Measurements from ENCODE around the gene UPK1A. TPM values are rescaled to one million over a fixed set of nuclear protein-coding genes. Genes with fewer than 3 reads are reported as not detected.

UPK1A gene
- total and polyA plus RNA-seq, 9 of the 15 experiments (the other 6 are each of a cell fraction or from before 2014, with no cell fraction given) = 0.06 to 0.13 TPM; not detected in 7

- TF ChIP-seq CBFB (CRISPR knock-in tag; IDR thresholded peaks at IDR 0.05) = no peak
- no peak for TF ChIP-seq CBX2 (IDR thresholded peaks at IDR 0.05; ENCODE audit: insufficient read depth, low read length, poor library complexity, severe bottlenecking)
- no peak for TF ChIP-seq TEAD4 (IDR thresholded peaks at IDR 0.05; ENCODE audit: low read length)
- TF ChIP-seq TEAD4 (CRISPR knock-in tag; IDR thresholded peaks at IDR 0.05; ENCODE audit: borderline replicate concordance) = no peak
- TF ChIP-seq YY1 (IDR thresholded peaks at IDR 0.05; ENCODE audit: borderline replicate concordance in 1 of 3, control insufficient read depth in 1 of 3, extremely low read depth in 1 of 3, insufficient read depth in 3 of 3, insufficient read length in 1 of 3, insufficient replicate concordance in 2 of 3, low read depth in 1 of 3, low read length in 2 of 3) = no peak
- no peak for TF ChIP-seq CLOCK (CRISPR knock-in tag; IDR thresholded peaks at IDR 0.05; ENCODE audit: borderline replicate concordance)
- TF ChIP-seq DDX20 (tag; IDR thresholded peaks at IDR 0.05; ENCODE audit: low read depth) = no peak
- no peak for TF ChIP-seq SREBF2 (CRISPR knock-in tag; IDR thresholded peaks at IDR 0.05)
- no peak for TF ChIP-seq HDAC6 (IDR thresholded peaks at IDR 0.05; ENCODE audit: low read depth, low read length)
- no peak for TF ChIP-seq SIN3B (IDR thresholded peaks at IDR 0.05; ENCODE audit: low read depth)
- TF ChIP-seq, protein P1, sequence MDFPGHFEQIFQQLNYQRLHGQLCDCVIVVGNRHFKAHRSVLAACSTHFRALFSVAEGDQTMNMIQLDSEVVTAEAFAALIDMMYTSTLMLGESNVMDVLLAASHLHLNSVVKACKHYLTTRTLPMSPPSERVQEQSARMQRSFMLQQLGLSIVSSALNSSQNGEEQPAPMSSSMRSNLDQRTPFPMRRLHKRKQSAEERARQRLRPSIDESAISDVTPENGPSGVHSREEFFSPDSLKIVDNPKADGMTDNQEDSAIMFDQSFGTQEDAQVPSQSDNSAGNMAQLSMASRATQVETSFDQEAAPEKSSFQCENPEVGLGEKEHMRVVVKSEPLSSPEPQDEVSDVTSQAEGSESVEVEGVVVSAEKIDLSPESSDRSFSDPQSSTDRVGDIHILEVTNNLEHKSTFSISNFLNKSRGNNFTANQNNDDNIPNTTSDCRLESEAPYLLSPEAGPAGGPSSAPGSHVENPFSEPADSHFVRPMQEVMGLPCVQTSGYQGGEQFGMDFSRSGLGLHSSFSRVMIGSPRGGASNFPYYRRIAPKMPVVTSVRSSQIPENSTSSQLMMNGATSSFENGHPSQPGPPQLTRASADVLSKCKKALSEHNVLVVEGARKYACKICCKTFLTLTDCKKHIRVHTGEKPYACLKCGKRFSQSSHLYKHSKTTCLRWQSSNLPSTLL (IDR thresholded peaks at IDR 0.05) = no peak
- TF ChIP-seq ERF (CRISPR knock-in tag; IDR thresholded peaks at IDR 0.05) = no peak
- no peak for TF ChIP-seq ZNF280B (CRISPR knock-in tag; IDR thresholded peaks at IDR 0.05)
- no peak for TF ChIP-seq ZFPM2 (CRISPR knock-in tag; IDR thresholded peaks at IDR 0.05)
- no peak for TF ChIP-seq ZNF232 (CRISPR knock-in tag; IDR thresholded peaks at IDR 0.05)
- TF ChIP-seq LCOR (CRISPR knock-in tag; IDR thresholded peaks at IDR 0.05) = no peak
- no peak for TF ChIP-seq PCBP1 (IDR thresholded peaks at IDR 0.05; ENCODE audit: low read depth, low read length, poor library complexity, severe bottlenecking)
- TF ChIP-seq CHD2 (IDR thresholded peaks at IDR 0.05; ENCODE audit: low read depth, low read length) = no peak; the same call in 1 of the 2 replicates
- TF ChIP-seq WHSC1 (IDR thresholded peaks at IDR 0.05; ENCODE audit: low read length) = no peak
- TF ChIP-seq ZNF778 (CRISPR knock-in tag; IDR thresholded peaks at IDR 0.05) = no peak
- TF ChIP-seq ETV1 (tag; conservative IDR thresholded peaks at IDR 0.05; ENCODE audit: low read depth) = peak; percentile 77
- TF ChIP-seq ZNF41 (CRISPR knock-in tag; conservative IDR thresholded peaks at IDR 0.05) = no peak
- TF ChIP-seq NFE2L1 (tag; IDR thresholded peaks at IDR 0.05; ENCODE audit: borderline replicate concordance, low read depth) = no peak
Measured at GRCh38 chr19:35641515-35642151, 24.7 kb upstream of the UPK1A start, which contains the start of gene ETV2 (continued).

All from K562 (cell line).